AG09309 (cell line): Measurements from ENCODE around the gene ANTXR2.

Experiments
- DNase-seq: peaks from one replicate; pipeline ENCODE4 v3.0.0-alpha.2; 2010; ENCODE audit warnings: low read depth
- H3K4me3 ChIP-seq: 2 replicates; pipeline ENCODE4 v1.5.1; 2011; ENCODE audit warnings: mild to moderate bottlenecking, low read depth, low read length, moderate library complexity; ENCODE audit not compliant: control insufficient read depth
- TF ChIP-seq, protein P1 (sequence below): IDR thresholded peaks from 2 replicates; pipeline ENCODE4 v1.5.1; 2011; ENCODE audit warnings: mild to moderate bottlenecking, low read depth, low read length, inconsistent platforms; ENCODE audit not compliant: insufficient read depth, control insufficient read depth; ENCODE audit errors: missing control alignments

ANTXR2 gene

GRCh38 chr4:79863333-79863732 lies 209.7 kb downstream of the ANTXR2 start:
- DNase-seq, result no peak
- TF ChIP-seq, protein P1, sequence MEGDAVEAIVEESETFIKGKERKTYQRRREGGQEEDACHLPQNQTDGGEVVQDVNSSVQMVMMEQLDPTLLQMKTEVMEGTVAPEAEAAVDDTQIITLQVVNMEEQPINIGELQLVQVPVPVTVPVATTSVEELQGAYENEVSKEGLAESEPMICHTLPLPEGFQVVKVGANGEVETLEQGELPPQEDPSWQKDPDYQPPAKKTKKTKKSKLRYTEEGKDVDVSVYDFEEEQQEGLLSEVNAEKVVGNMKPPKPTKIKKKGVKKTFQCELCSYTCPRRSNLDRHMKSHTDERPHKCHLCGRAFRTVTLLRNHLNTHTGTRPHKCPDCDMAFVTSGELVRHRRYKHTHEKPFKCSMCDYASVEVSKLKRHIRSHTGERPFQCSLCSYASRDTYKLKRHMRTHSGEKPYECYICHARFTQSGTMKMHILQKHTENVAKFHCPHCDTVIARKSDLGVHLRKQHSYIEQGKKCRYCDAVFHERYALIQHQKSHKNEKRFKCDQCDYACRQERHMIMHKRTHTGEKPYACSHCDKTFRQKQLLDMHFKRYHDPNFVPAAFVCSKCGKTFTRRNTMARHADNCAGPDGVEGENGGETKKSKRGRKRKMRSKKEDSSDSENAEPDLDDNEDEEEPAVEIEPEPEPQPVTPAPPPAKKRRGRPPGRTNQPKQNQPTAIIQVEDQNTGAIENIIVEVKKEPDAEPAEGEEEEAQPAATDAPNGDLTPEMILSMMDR, result no peak
- no peak overlapping the region for H3K4me3 ChIP-seq

DNA sequence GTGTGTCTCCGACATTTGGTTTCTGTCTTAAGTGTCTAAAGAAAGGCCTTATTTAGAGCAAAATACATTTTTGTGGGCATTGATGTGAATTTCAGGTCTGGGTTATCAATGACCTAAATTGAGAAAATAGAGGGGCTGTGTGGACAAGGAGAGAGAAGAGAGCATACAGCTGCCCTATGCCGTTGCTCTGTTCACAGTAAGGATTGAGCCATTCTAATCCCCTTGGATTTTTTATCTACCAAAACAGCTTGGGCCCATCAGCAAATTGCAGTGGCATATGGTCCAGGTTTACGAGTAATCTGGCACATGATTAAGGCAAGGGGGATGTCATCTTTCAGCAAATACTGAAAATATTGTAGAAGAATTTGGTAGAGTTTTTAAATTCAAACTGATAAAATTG lies 210.2 kb downstream of the ANTXR2 start:
- H3K4me3 ChIP-seq, result no peak overlapping the region
- TF ChIP-seq, protein P1, result no peak
- no peak for DNase-seq

GRCh38 chr4:79857811-79858210 lies 215.2 kb downstream of the ANTXR2 start:
- TF ChIP-seq, protein P1, result no peak
- no peak for DNase-seq
- no peak overlapping the region for H3K4me3 ChIP-seq

DNA sequence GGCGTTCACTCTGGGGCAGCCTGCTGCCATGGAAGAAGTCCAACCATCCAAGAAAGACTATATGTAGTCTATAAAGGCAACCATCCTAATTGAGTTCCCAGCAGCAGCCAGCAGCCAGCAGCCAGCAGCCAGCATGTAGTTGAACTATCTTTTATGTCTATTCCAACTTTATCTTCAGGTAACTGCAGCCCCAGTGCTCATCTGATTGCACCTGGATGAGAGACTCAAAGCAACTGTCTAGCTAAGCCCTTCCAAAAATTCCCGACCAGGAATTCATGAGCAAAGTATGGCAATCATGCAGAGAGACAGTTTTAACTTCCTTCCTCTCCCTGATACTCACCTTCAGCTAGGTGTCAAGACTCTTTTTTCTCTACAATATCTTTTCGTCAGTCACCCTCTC lies 216.8 kb downstream of the ANTXR2 start:
- DNase-seq, result no peak
- TF ChIP-seq, protein P1, result no peak
- no peak overlapping the region for H3K4me3 ChIP-seq

DNA sequence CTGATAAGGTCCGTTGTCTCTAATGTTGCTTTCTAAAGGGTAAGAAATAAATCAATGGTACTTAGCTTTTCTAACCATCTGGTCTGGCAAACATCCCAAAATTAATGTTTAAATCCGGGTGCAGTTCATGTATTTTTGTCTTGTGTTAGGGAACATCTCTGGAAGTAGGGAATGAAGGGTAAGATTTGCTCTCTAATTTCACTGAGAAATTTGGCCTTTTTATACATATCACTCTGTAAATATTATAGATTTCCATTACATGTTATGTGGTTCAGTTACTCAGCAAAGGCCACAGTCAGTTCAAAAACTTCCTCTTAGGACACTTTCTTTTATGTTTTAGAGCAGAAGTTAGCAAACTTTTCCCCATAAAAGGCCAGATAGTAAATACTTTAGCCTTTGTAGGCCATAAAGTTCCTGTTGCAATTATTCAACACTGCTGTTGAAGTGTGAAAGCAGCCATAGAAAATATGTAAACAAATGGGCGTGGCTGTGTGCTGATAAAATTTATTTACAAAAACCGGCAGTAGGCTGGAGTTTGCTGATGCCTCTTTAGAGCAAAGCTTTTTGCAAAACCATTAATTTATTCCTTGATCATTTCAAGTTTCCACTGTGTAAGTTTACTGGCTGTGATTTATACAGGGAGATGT lies 218.1 kb downstream of the ANTXR2 start:
- H3K4me3 ChIP-seq, result no peak overlapping the region
- DNase-seq, result peak; percentile 13
- TF ChIP-seq, protein P1, result no peak

DNA sequence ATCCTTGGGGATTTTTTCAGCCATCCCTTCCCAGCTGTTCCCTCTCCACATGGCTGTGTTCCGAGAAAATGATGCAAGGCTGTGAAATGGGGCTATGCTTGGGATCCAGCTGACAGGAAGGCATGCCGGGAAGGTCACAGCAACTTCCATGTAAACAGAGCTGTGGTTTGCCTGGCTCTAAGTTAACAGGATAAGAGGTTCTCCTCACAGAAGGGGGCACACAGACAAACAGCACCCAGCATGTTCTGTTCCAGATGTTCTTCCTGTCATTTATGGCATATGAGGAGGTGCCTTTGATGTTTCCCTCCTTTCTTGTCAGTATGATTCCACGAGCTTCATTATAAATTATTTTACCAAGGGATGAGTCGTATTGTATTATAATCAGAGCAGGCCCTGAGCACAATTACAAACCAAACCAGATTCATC lies 220.7 kb downstream of the ANTXR2 start:
- DNase-seq, result peak; percentile 11
- TF ChIP-seq, protein P1, result no peak
- no peak overlapping the region for H3K4me3 ChIP-seq
